Kidney epithelial cell (primary cell): ENCODE results near the gene NME9. TPM values are rescaled to one million over a fixed set of nuclear protein-coding genes. Genes with fewer than 3 reads are reported as not detected.

ENCODE experiments used
- DNase-seq: peaks from one replicate; pipeline ENCODE4 v3.0.0-alpha.2; 2010; ENCODE audit warnings: low read depth
- H3K27me3 ChIP-seq: 2 replicates; pipeline ENCODE4 v1.6.0; 2011; ENCODE audit warnings: low read length; ENCODE audit not compliant: control insufficient read depth, insufficient read depth
- H3K36me3 ChIP-seq: 2 replicates; pipeline ENCODE4 v1.5.1; 2011; ENCODE audit warnings: low read length; ENCODE audit not compliant: control insufficient read depth, insufficient read depth
- H3K4me3 ChIP-seq: 2 replicates; pipeline ENCODE4 v1.5.1; 2011; ENCODE audit warnings: low read depth, mild to moderate bottlenecking, control low read depth, low read length
- CTCF ChIP-seq: IDR thresholded peaks from 2 replicates; pipeline ENCODE4 v1.5.1; 2011; ENCODE audit warnings: mild to moderate bottlenecking, moderate library complexity, low read length, control low read depth, inconsistent platforms; ENCODE audit not compliant: insufficient read depth, poor library complexity, severe bottlenecking
- total RNA-seq: library from RNA; depleted of rRNA; stranded (reverse); fragments of >200 nt; gene quantifications from 2 replicates; pipeline ENCODE4 v1.2.3, GENCODE V29; 2015

The NME9 gene
- total RNA-seq, 1 donor from 2014 or later: not detected

GRCh38 chr3:138334608-138335007 is 5.0 kb upstream of the NME9 start:
- TF ChIP-seq CTCF: no peak
- Histone ChIP-seq H3K4me3 (no peak overlapping the region), H3K27me3 (peaks cover 2% of the 10 kb centered on the region), H3K36me3 (no peaks in the 10 kb centered on the region)
- no peak for DNase-seq

GRCh38 chr3:138332472-138333073 is 2.9 kb upstream of the NME9 start:
- peaks cover 2% of the 10 kb centered on the region for H3K27me3 ChIP-seq
- H3K4me3 ChIP-seq: no peak overlapping the region
- no peaks in the 10 kb centered on the region for H3K36me3 ChIP-seq
- TF ChIP-seq CTCF: peak; percentile 50
- no peak for DNase-seq

- Histone ChIP-seq H3K36me3 (no peaks in the 10 kb centered on the region), H3K4me3 (no peak overlapping the region), H3K27me3 (peaks cover 2% of the 10 kb centered on the region)
- peak; percentile 32 for TF ChIP-seq CTCF
- no peak for DNase-seq
Observed at GRCh38 chr3:138331143-138331894, 1.7 kb upstream of the NME9 start.

- TF ChIP-seq CTCF: no peak
- no peak for DNase-seq
- peak overlapping the region; percentile 61 for H3K4me3 ChIP-seq
- no peaks in the 10 kb centered on the region for H3K36me3 ChIP-seq
- H3K27me3 ChIP-seq: peaks cover 2% of the 10 kb centered on the region
Observed at GRCh38 chr3:138329984-138330293, 288 bp upstream of the NME9 start.

- Histone ChIP-seq H3K4me3 (no peak overlapping the region), H3K36me3 (no peaks in the 10 kb centered on the region), H3K27me3 (no peaks in the 10 kb centered on the region)
- no peak for TF ChIP-seq CTCF
- DNase-seq: no peak
Observed at GRCh38 chr3:138328341-138328740, 1.3 kb downstream of the NME9 start.

- Histone ChIP-seq H3K36me3 (no peaks in the 10 kb centered on the region), H3K4me3 (no peak overlapping the region), H3K27me3 (no peaks in the 10 kb centered on the region)
- DNase-seq: no peak
- TF ChIP-seq CTCF: no peak
Observed at GRCh38 chr3:138327831-138328230, 1.8 kb downstream of the NME9 start.
